ENCODE results near the gene PBX2. TPM values are rescaled to one million over a fixed set of nuclear protein-coding genes. Genes with fewer than 3 reads are reported as not detected.
A peak's percentile ranks its signal among the peaks of the same experiment; 100 is the strongest.

PBX2 gene
- polyA plus RNA-seq, 4 donors, result 17.6 to 119 (median 29.9) TPM

DNA sequence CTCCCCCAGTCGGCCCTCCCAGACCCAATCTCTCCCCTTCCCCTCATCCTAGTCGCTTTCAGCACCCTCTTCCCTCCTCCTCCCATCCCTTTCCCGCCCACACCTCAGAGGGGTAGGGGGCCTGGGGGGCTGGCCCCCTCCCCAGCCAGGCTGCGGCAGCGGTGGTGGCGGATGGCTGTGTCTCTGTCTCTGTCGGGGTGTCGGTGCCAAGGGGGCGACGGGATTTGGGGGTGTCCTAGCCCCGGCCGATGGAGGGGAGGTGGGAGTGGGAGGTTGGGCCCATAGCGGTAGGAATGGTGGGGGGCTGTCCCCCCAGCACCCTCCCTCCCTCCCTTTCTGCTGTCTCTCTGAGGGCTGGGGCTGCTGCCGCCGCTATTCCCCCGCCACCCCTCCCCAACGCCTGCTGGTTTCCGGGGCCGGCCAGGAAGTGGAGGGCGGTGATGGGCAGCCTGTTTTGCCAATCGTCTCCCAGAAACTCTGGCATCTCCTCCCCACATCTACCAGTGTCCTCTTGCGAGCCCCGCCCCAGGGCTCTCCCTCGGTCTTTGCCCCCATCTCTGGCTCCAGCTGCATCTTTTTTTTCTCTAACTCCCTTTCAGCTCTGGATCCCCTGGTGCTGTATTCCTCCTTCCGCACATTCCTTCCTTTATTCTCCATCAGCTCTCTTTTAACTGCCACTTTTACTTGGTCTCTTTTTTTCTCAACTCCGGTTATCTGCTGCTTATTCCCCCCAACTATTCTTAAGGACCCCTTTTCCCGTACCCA is 14.1 kb downstream of the PBX2 start, which contains the start of gene AGPAT1:
Gene AGPAT1 (minus strand): TSS at position 374 of the 765 bp plus-strand sequence. CDS start 4,588 bp downstream, outside the sequence.
- WGBS, 3 donors, result 0 to 1% (median 1%) methylated on average over 20 to 27 of the region's 27 CpGs
- DNase-seq (peak; percentile 98 to 99), FAIRE-seq (no peak)
- peak within 1 kb of the TSS; percentile 81 to 94 (median 82) for H3K4me3 ChIP-seq (ENCODE audit: low read depth in 1 of 3, low read length in 3 of 3)
- H3K27me3 ChIP-seq (ENCODE audit: control insufficient read depth in 3 of 3, insufficient read depth in 3 of 3, low read length in 3 of 3), result no peaks in the 10 kb centered on the region
- peak within 1 kb of the TSS; percentile 92 to 98 (median 95) for H3K27ac ChIP-seq (ENCODE audit: low read depth in 1 of 3, low read length in 2 of 3)
- H3K9me3 ChIP-seq (ENCODE audit: control insufficient read depth in 2 of 2, insufficient read depth in 1 of 2, low read depth in 1 of 2, low read length in 1 of 2), result no peaks in the 10 kb centered on the region
- H3K36me3 ChIP-seq (ENCODE audit: control insufficient read depth in 3 of 3, insufficient read depth in 2 of 3, low read depth in 1 of 3, low read length in 3 of 3), result peaks cover 0 to 19% (median 1%) of the 10 kb centered on the region in 3 donors
- H3K4me1 ChIP-seq (ENCODE audit: control insufficient read depth in 3 of 3, insufficient read depth in 2 of 3, low read depth in 1 of 3, low read length in 2 of 3), result peaks cover 0 to 32% (median 12%) of the 10 kb centered on the region in 3 donors

DNA sequence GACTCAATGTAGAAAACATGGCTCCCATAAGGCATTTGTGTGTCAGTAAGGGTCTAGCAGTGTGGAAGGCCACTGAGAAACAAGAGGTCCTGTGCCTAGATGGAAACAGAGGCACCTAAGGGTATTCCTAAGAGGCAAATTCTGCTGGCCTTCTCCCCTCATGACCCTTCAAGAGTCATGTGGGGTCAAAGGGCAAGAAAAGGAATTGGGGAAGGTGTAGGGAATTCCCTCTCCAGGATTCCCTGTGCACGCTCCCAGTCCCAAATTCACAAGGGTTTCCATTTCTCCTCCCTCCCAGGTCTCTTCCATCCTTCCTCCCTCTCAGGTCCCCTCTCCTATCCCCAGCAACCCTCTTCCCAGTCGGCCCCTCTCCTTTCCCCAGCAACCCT is 14.7 kb downstream of the PBX2 start:
- Histone ChIP-seq H3K27ac (ENCODE audit: low read depth in 1 of 3, low read length in 2 of 3) (peak overlapping the region; percentile 35 to 81 (median 41)), H3K4me1 (ENCODE audit: control insufficient read depth in 3 of 3, insufficient read depth in 2 of 3, low read depth in 1 of 3, low read length in 2 of 3) (peaks cover 0 to 32% (median 12%) of the 10 kb centered on the region in 3 donors), H3K4me3 (ENCODE audit: low read depth in 1 of 3, low read length in 3 of 3) (peak overlapping the region; percentile 81 to 94 (median 82)), H3K9me3 (ENCODE audit: control insufficient read depth in 2 of 2, insufficient read depth in 1 of 2, low read depth in 1 of 2, low read length in 1 of 2) (no peaks in the 10 kb centered on the region), H3K27me3 (ENCODE audit: control insufficient read depth in 3 of 3, insufficient read depth in 3 of 3, low read length in 3 of 3) (no peaks in the 10 kb centered on the region), H3K36me3 (ENCODE audit: control insufficient read depth in 3 of 3, insufficient read depth in 2 of 3, low read depth in 1 of 3, low read length in 3 of 3) (peaks cover 0 to 24% (median 4%) of the 10 kb centered on the region in 3 donors)
- no peak for DNase-seq
- 6 to 20% (median 9%) methylated on average over 2 of the region's 2 CpGs for WGBS, 3 donors
- FAIRE-seq, result no peak

DNA sequence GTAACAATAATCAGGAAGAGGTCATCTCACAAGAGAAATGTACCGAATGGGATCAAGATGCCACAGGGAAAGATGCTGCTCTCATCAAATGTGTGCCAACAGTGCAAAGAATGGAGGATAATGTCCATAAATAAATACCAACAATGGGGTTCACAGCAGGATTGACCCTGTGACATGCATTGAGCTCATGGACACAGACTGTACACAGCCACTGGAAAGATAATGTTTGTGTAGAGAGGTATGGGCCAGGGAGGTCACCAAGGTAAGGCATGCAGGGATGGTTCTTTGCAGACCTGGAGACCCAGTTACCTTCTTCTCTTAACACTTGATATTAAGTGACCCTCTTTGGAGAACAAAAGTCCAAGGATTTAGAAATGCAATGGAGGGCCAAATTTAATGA is 15.6 kb downstream of the PBX2 start:
- DNase-seq (no peak), FAIRE-seq (no peak)
- no peak overlapping the region for H3K27ac ChIP-seq (ENCODE audit: low read depth in 1 of 3, low read length in 2 of 3)

DNA sequence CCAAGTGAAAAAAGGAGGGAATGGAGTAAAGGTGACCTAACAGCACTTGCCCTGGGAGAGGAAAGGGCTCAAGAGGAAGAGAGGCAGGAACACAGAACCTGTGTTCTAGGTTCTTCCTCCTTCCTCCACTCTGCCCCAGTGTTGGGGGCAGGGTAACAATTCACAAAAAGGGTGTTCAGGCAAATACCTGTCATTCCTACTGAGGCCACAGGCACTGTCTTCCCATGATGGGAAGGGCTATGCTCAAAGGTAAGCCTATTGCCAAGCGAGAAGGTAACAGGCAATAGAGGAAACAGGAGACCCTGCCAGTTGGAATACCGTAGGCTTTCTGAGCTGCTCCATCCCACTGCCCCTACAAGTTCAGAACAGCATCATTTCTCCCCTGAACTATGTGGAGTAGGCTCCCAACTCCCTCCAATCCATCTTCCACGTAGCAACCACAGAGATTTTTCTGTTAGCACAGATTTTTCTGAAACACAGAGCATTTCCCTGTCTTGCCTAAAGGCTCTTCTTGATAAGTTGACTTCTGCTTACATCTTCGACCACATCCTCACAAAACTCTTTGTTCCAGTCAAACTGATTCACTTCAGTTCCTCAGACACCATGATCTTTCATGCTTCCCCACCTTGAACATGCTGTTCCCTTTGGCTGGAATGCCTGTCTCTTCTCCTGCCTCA is 16.8 kb downstream of the PBX2 start:
- H3K36me3 ChIP-seq (ENCODE audit: control insufficient read depth in 3 of 3, insufficient read depth in 2 of 3, low read depth in 1 of 3, low read length in 3 of 3), result peaks cover 0 to 36% (median 4%) of the 10 kb centered on the region in 3 donors
- DNase-seq, result no peak
- H3K27me3 ChIP-seq (ENCODE audit: control insufficient read depth in 3 of 3, insufficient read depth in 3 of 3, low read length in 3 of 3), result no peaks in the 10 kb centered on the region
- no peak for FAIRE-seq
- H3K4me1 ChIP-seq (ENCODE audit: control insufficient read depth in 3 of 3, insufficient read depth in 2 of 3, low read depth in 1 of 3, low read length in 2 of 3), result peaks cover 0 to 46% (median 7%) of the 10 kb centered on the region in 3 donors
- H3K27ac ChIP-seq (ENCODE audit: low read depth in 1 of 3, low read length in 2 of 3), result no peak overlapping the region
- H3K4me3 ChIP-seq (ENCODE audit: low read depth in 1 of 3, low read length in 3 of 3), result no peak overlapping the region
- 78 to 89% (median 81%) methylated on average over 4 of the region's 4 CpGs for WGBS, 3 donors
- H3K9me3 ChIP-seq (ENCODE audit: control insufficient read depth in 2 of 2, insufficient read depth in 1 of 2, low read depth in 1 of 2, low read length in 1 of 2), result no peaks in the 10 kb centered on the region

More for the DNA sequence above, 15.6 kb downstream of the PBX2 start:
- Histone ChIP-seq H3K9me3 (ENCODE audit: control insufficient read depth in 2 of 2, insufficient read depth in 1 of 2, low read depth in 1 of 2, low read length in 1 of 2) (no peaks in the 10 kb centered on the region), H3K36me3 (ENCODE audit: control insufficient read depth in 3 of 3, insufficient read depth in 2 of 3, low read depth in 1 of 3, low read length in 3 of 3) (peaks cover 0 to 24% (median 4%) of the 10 kb centered on the region in 3 donors), H3K4me1 (ENCODE audit: control insufficient read depth in 3 of 3, insufficient read depth in 2 of 3, low read depth in 1 of 3, low read length in 2 of 3) (peaks cover 0 to 35% (median 11%) of the 10 kb centered on the region in 3 donors), H3K4me3 (ENCODE audit: low read depth in 1 of 3, low read length in 3 of 3) (no peak overlapping the region), H3K27me3 (ENCODE audit: control insufficient read depth in 3 of 3, insufficient read depth in 3 of 3, low read length in 3 of 3) (no peaks in the 10 kb centered on the region)
- 85 to 91% (median 87%) methylated on average over 1 of the region's 1 CpG for WGBS, 3 donors

DNA sequence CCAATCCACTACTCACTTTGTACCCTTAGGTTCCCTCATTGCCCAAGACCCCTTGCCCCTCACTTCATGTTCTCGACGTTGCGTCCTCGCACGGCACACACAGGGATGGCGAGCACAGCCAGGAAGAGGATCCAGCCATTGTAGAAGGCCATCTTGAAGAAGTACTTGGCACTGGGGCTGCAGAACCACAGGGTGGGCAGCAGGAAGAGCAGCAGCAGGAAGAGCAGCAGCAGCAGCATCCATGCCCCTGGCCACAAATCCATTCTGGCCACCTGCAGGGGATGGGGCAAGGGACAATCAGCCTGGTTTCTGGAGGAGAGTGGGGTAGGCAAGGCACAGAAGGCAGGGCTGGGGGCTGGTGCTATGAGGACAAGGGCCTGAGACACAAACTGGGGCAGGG is 18.8 kb downstream of the PBX2 start:
- WGBS, 3 donors, result 96 to 98% (median 96%) methylated on average over 6 of the region's 6 CpGs
- Histone ChIP-seq H3K9me3 (ENCODE audit: control insufficient read depth in 2 of 2, insufficient read depth in 1 of 2, low read depth in 1 of 2, low read length in 1 of 2) (no peaks in the 10 kb centered on the region), H3K27ac (ENCODE audit: low read depth in 1 of 3, low read length in 2 of 3) (no peak overlapping the region), H3K27me3 (ENCODE audit: control insufficient read depth in 3 of 3, insufficient read depth in 3 of 3, low read length in 3 of 3) (no peaks in the 10 kb centered on the region), H3K36me3 (ENCODE audit: control insufficient read depth in 3 of 3, insufficient read depth in 2 of 3, low read depth in 1 of 3, low read length in 3 of 3) (peaks cover 2 to 55% (median 4%) of the 10 kb centered on the region in 3 donors), H3K4me1 (ENCODE audit: control insufficient read depth in 3 of 3, insufficient read depth in 2 of 3, low read depth in 1 of 3, low read length in 2 of 3) (peaks cover 0 to 53% (median 2%) of the 10 kb centered on the region in 3 donors), H3K4me3 (ENCODE audit: low read depth in 1 of 3, low read length in 3 of 3) (no peak overlapping the region)
- FAIRE-seq (no peak), DNase-seq (no peak)

DNA sequence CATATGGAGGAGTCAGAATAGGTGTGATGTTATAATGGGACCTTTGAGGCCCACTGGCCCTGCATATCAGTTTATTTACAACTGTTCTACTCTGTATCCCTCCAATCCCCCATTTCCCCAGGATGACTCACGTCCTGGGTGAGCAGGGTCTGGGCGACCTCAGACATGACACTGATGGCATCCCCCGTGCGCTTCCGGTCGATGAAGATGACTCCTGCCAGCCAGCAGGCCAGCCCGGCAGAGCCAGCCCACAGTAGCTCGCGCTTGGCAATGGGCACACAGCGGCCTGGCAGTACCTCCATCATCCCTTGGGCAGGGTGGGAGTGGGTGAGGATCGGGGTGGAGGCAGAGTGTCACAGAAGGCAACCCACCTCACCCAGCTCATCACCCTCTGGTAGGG is 19.7 kb downstream of the PBX2 start:
- no peak for FAIRE-seq
- Histone ChIP-seq H3K27me3 (ENCODE audit: control insufficient read depth in 3 of 3, insufficient read depth in 3 of 3, low read length in 3 of 3) (no peaks in the 10 kb centered on the region), H3K36me3 (ENCODE audit: control insufficient read depth in 3 of 3, insufficient read depth in 2 of 3, low read depth in 1 of 3, low read length in 3 of 3) (peaks cover 2 to 63% (median 4%) of the 10 kb centered on the region in 3 donors), H3K4me1 (ENCODE audit: control insufficient read depth in 3 of 3, insufficient read depth in 2 of 3, low read depth in 1 of 3, low read length in 2 of 3) (peaks cover 0 to 50% (median 0%) of the 10 kb centered on the region in 3 donors), H3K9me3 (ENCODE audit: control insufficient read depth in 2 of 2, insufficient read depth in 1 of 2, low read depth in 1 of 2, low read length in 1 of 2) (no peaks in the 10 kb centered on the region), H3K27ac (ENCODE audit: low read depth in 1 of 3, low read length in 2 of 3) (no peak overlapping the region), H3K4me3 (ENCODE audit: low read depth in 1 of 3, low read length in 3 of 3) (no peak overlapping the region)
- WGBS, 3 donors, result 91 to 98% (median 96%) methylated on average over 11 of the region's 11 CpGs
- no peak for DNase-seq

DNA sequence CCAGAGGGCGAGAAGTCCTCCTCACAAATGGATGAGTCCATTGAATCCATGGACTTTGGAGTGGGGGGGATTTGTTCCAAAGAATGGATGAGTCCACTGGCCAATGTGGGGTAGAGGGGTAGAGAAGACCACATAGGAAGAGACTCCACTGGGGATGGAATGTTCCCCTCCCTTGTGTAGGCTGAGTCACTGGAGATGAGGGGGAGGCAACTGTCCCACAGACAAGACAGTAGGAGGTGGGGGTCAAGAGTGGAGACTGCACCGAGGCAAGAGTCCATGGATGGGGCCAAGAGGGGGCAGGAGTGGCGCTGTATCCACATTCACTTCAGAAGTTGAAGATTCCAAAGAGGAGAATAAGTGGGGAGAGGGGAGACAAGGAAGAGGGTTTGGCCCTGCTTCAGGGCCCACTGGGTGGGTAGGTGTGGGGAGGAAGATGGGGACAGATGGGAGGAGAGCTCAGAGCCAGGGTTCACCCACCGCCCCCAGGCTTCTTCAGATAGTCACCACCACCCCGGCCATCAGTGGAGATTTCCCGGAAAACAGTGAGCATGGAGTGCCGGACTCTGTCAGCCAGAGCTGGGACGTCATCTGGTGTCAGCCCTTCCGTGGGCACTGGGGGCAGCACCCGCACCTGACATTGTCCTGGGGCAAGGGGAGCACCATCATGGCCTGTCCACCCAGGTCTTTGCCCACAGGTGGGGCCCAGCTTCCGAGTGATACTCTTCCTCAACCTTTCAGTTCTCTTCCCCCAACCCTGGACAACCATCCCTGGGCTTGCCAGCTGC is 21.0 kb downstream of the PBX2 start:
- no peaks in the 10 kb centered on the region for H3K27me3 ChIP-seq (ENCODE audit: control insufficient read depth in 3 of 3, insufficient read depth in 3 of 3, low read length in 3 of 3)
- peak overlapping the region in 1 of 3 donors; percentile 74 for H3K27ac ChIP-seq (ENCODE audit: low read depth in 1 of 3, low read length in 2 of 3)
- H3K4me1 ChIP-seq (ENCODE audit: control insufficient read depth in 3 of 3, insufficient read depth in 2 of 3, low read depth in 1 of 3, low read length in 2 of 3), result peaks cover 0 to 44% (median 0%) of the 10 kb centered on the region in 3 donors
- DNase-seq, result no peak
- no peak overlapping the region for H3K4me3 ChIP-seq (ENCODE audit: low read depth in 1 of 3, low read length in 3 of 3)
- WGBS, 3 donors, result 83 to 87% (median 87%) methylated on average over 11 of the region's 11 CpGs
- H3K9me3 ChIP-seq (ENCODE audit: control insufficient read depth in 2 of 2, insufficient read depth in 1 of 2, low read depth in 1 of 2, low read length in 1 of 2), result no peaks in the 10 kb centered on the region
- FAIRE-seq, result no peak
- H3K36me3 ChIP-seq (ENCODE audit: control insufficient read depth in 3 of 3, insufficient read depth in 2 of 3, low read depth in 1 of 3, low read length in 3 of 3), result peaks cover 2 to 73% (median 4%) of the 10 kb centered on the region in 3 donors

DNA sequence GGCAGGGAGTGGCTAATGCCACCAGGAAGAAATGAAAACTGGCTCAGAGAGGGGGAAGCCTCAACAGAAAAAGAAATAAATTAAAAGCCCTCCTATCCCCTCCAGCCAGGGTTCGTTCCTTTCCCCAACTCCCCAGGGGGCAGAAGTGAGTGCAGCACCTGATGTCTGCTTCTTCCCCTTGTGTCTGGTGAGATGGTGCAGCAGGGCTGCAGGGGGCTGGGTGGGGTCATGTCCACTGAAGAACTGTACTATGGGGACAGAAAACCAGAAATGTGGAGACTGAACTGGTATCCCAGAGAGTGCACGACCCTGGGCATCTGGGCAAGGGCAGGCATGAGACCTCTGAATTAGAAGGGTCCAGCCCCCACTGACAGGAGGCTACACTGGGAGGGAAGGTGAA is 21.7 kb downstream of the PBX2 start:
- Histone ChIP-seq H3K4me3 (ENCODE audit: low read depth in 1 of 3, low read length in 3 of 3) (no peak overlapping the region), H3K27me3 (ENCODE audit: control insufficient read depth in 3 of 3, insufficient read depth in 3 of 3, low read length in 3 of 3) (no peaks in the 10 kb centered on the region), H3K4me1 (ENCODE audit: control insufficient read depth in 3 of 3, insufficient read depth in 2 of 3, low read depth in 1 of 3, low read length in 2 of 3) (peaks cover 0 to 44% (median 0%) of the 10 kb centered on the region in 3 donors), H3K36me3 (ENCODE audit: control insufficient read depth in 3 of 3, insufficient read depth in 2 of 3, low read depth in 1 of 3, low read length in 3 of 3) (peaks cover 2 to 77% (median 4%) of the 10 kb centered on the region in 3 donors), H3K9me3 (ENCODE audit: control insufficient read depth in 2 of 2, insufficient read depth in 1 of 2, low read depth in 1 of 2, low read length in 1 of 2) (no peaks in the 10 kb centered on the region), H3K27ac (ENCODE audit: low read depth in 1 of 3, low read length in 2 of 3) (peak overlapping the region in 2 of 3 donors; percentile 24 to 74)
- 51 to 68% (median 59%) methylated on average over 2 of the region's 2 CpGs for WGBS, 3 donors
- DNase-seq, result no peak
- no peak for FAIRE-seq

Data from small intestine (tissue), 7 donors.